Transverse colon (tissue), 4 donors: ENCODE measurements around the gene IL17C.

Experiments used
- CTCF ChIP-seq, 5 experiments: fragments of 200-600 bp in 3 of 5; fragments of 450-650 bp in 2 of 5; sonication (generic) in 3 of 5; IDR thresholded peaks; 1 replicate in 2 of 5; 2 replicates in 3 of 5; pipeline ENCODE4 v1.5.1; 2016 to 2017; ENCODE audit warnings: antibody characterized with exemption in 5 of 5, inconsistent platforms in 3 of 5, mild to moderate bottlenecking in 2 of 5, moderate library complexity in 1 of 5
- EP300 ChIP-seq: sonication (generic); formaldehyde crosslinking; IDR thresholded peaks from one replicate; pipeline ENCODE4 v1.6.1; 2017; ENCODE audit warnings: antibody characterized with exemption, low read depth
- POLR2A ChIP-seq: fragments of 450-650 bp; IDR thresholded peaks from one replicate; pipeline ENCODE4 v1.6.1; 2016; ENCODE audit warnings: antibody characterized with exemption, mild to moderate bottlenecking, moderate library complexity
- POLR2AphosphoS5 ChIP-seq, 3 donors: sonication (generic); formaldehyde crosslinking; IDR thresholded peaks; one replicate each; pipeline ENCODE4 v1.6.1; 2016; ENCODE audit warnings: antibody characterized with exemption in 3 of 3

- TF ChIP-seq CTCF (IDR thresholded peaks at IDR 0.05) (no peak), EP300 (no peak), POLR2A (peak; percentile 7), POLR2AphosphoS5 (IDR thresholded peaks at IDR 0.05) (peak in 2 of 3 donors; percentile 19 to 25)
These were observed 13.1 kb downstream of the IL17C start for GRCh38 chr16:88651276-88651988.
